COR-L47 (cell line): Measurements from ENCODE around the gene SLC12A7.
"Not testable (repeated sequence)": the region's sequence is repeated elsewhere in the genome, so short reads cannot be mapped to it uniquely, and the experiment has no call there.

ENCODE experiments used
- DNase-seq: peaks from one replicate; lab custom pipeline; 2025; lab: John Stamatoyannopoulos, UW

Gene SLC12A7

DNA sequence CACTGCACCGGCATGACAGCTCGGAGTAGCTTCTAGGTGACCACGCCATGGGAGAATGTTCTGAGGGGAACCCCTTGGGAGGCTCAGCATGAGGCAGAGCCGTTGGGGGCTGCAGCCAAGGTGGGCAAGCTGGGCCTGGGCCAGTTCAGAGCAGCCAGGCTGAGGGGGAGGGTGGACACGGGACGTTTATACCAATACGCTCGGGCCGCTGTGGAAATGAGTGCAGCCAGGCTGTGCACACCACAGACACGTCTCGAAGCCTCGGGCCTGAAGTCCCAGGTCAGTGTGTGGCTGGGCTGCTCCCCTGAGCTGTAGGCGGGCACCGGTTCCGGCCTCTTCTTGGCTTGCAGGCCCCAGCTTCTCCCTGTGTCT, 28.9 kb upstream of the SLC12A7 start:
- no peak for DNase-seq

DNA sequence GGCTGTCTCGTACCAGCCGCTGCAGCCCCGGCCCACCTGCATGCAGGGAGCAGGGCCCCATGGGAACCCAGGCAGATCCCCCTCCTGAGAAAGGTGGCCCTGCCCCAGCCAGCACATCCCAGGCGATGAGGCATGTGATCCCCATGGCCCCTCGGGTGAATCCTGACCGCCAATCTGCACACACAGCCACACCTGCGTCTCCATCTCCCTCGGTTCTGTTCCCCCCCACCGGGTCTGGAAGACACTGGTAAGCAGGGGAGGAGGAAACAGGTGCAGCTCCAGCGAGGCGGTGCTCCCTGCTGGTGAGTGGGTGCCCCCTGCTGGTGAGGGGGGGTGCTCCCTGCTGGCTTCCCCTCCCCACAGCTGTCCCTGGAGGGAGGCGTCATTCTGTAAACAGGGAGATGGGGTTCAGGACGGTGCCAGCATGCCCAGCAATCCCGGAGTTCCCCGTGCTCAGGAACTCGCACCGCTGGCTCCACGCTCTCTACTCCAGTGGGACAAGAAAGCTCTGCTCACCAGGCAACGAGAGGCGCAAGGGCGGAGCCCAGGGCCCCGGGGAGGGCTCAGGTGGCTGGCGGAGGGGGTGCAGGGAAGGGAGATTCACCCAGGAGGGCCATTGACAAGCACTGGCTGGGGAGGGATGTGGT, 28.4 kb upstream of the SLC12A7 start:
- DNase-seq, result peak; percentile 93

DNA sequence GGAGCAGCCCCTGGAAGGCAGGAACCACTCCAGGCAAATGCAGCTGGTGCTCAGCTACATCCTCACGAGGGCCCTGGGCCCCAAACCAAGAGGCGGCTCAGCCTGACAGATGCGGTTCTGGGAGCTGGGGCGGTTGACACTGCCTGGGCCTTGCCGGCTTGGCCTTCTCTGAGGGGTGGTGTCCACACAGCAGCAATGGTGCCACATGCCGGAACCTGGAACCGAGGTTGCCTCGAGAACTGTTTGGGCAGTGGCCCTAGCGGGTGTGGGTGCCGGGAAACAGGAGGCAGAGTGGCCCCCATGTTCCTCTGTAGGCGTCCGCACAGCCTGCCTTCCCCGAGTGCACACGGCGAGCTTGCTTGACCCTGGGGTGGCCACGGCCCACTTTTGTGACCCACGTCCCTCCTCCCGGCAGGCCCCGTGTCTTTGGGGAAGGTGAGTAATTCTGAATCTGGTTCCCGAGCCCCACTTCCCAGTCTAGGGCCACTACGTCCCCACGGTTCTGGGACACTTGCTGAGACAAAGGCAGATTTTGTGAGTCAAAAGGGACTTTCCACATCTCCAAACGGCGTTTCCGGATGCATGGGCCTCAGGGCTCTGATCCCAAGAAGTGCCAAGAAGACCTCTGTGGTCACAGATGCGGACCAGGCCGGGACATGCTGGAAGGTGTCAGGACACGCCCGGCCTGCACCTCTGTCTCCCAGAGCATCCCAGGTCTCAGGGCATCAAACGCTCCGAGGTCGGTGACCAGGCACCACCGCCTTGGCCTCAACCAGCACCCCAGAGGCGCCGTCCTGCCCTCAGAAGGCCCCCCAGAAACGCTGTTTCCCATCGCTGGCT, 27.7 kb upstream of the SLC12A7 start:
- DNase-seq, result no peak

DNA sequence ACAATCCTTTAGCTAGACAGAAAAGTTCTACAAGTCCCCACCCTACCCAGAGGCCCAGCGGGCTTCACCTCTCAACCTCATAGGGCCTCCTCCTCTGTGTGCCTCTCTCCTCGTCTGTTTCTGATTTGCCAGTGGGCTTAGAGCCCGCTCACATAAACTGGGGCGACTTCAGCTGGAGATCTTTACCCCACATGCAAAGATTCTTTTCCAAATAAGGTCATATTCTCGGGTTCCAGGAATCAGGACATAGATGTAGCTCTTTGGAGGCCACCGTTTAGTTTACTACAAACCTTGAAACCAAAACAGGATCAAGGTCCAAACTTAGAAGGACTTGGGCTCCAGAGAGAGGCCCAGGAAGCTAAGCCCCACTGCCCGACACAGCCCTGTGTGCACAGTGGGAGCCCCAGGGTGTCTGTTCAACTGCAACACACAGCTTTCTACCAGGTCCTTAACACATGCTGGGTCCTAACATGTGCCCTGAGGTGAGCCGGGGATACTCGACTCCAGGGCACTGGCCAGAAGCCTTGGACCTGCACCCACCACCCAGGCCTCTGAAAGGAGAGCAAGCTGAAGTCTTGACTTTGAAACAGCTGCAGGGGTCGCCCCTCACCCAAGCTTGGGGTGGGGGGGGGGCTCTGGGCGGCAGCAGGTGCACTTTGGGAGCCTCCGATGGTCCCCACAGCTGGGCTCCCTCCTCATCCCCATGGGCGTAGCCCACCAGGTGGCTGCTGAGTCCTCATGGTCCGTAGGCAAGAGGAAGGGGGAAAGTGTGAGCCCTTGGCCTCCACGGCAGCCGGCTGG, 26.8 kb upstream of the SLC12A7 start:
- DNase-seq, result no peak

DNA sequence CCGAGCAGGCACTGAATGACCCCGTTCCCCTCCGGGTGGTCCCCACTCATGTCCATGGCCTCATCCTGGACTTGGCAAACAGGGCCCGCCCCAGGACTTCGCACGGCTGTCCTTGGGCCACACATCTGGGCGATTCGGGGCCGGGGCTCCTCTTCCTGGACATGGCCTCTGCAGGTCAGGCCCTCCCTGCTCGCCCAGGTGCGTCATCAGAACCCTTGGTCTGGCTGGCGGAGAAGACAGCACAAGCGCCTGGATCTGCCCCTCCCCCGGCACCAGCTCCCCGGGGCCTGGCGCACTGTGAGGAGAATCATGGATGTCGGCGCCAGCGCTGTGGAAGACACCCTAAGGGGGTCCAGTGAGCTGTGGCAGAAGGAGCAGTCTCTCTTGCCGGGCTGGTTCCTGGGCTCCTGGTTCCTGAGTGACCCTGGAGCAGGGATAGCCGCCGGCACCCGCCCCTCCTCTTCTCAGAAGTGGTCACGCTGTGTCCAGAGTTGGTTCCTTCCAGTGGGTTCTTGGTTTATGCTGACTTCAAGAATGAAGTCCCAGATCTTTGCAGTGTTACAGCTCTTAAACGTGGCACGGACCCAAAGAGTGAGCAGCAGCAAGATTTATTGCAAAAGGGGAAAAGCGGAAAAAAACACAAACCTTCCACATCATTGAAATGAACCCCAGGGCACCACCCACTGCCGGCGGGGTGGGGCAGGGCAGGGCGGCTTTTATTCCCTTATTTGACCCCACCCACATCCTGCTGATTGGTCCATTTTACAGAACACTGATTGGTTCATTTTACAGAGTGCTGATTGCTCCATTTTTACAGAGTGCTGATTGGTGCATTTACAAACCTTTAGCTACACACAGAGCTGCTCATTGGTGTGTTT, 25.9 kb upstream of the SLC12A7 start:
- no peak for DNase-seq

DNA sequence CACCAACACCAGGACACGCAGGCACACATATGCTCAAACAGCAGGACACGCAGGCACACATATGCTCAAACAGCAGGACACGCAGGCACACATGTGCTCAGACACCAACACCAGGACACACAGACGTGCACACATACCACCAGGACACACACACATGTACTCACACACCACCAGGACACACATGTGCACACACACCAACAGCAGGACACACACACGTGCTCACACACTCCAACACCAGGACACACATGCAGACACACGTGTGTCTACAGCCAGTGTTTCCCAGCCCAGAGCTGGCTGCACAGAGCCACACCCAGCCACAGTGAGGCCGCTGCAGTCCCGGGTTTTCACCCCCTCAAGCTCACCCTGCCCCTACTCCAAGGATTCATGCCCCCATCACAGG, 25.0 kb upstream of the SLC12A7 start:
- no peak for DNase-seq

DNA sequence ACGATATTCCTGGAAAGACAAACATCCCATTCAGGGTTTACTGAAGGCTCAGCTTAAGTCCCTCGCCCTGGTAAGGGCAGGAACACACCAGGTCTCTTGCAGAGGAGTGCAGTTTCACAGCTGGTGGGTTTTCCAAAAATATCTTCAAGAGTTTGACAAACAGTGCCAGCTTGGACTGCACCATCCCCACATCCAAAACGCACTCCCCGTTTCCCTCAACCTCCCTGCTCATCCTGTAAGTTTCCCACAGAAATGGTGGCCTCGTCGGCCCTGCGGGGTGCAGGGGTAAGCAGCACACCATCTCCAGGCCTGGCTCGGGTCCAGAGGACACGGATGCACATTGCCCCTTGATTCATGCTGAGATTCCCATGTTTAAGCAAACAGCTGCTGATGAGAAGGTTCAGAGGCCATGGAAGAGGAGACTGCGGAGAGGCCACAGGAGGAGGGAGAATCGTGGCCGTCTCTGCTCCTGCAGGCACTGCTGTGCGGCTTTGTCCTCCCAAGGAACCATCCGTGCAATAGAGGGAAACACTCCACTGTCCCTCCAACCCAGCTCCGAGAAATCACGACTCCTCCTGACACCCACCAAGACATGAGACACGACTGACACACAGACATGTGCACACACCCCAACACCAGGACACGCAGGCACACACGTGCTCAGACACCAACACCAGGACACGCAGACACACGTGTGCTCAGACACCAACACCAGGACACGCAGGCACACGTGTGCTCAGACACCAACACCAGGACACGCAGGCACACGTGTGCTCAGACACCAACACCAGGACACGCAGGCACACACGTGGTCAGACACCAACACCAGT, 24.0 kb upstream of the SLC12A7 start:
- DNase-seq, result peak; percentile 74

DNA sequence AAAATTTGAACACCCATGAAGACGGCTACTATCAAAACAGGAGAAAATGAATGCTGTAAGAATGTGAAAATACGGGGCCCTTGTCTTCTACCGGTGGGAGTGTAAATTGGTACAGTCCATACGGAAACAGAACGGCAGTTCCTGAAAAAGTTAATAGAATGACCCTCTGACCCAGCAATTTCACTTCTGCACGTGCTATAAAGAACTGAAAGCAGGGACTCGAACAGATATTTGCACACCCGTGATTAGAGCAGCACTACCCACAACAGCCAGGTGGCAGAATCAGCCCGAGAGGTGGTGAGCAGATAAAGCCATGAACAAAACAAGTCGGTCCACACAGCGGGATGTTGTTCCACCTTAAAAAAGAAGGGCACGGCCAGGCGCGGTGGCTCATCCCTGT, 22.6 kb upstream of the SLC12A7 start:
- DNase-seq, result peak; percentile 30

DNA sequence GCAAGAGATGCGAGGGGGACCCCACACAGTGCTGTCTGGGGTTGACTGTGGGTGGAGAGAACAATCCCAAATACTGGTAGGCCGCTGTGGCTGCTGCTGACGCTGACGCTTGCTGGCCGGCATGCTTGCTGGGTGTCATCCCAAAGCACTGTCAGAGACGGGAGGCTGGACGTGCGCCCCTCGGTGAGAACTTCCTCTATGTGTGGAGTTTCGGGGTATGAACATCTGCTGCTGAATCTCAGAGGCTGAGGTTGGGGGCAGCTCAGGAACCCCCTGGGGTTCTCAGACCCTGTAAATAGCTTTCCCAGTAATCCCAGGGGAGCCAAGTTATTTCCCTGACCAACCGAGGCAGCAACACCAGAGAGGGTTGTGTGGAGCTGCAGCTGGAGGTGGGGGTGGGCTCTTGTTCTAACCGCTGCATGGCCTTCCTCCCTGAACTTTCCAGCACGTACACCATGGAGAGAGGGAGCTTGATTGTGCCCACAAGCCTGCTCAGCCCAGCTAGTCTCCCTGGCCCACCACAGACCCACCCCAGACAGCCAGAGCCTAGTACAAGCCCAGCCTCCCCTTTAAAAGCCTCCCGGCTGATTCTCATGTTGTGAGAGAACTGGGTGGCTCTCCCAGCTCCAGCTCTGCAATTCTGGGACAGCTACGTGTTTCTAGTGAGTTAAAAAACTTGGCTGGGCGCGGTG, 21.8 kb upstream of the SLC12A7 start:
- DNase-seq, result no peak

DNA sequence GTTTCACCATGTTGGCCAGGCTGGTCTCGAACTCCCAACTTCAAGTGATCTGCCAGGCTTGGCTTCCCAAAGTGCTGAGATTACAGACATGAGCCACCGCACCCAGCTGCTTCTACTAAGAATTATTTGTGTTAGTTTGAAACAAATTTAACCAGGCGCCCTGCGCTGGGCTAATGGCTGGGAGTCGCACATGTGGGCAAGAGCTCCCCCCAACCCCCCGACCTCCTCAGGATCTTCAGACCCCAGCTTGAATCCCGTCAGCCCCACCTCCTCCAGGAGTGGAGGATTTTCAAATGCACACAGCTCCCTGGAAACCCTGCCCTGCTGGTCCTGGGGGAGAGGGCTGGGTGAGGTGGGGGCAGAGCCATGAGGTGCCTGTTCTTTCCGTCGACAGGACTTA, 21.2 kb upstream of the SLC12A7 start:
- DNase-seq, result no peak

DNA sequence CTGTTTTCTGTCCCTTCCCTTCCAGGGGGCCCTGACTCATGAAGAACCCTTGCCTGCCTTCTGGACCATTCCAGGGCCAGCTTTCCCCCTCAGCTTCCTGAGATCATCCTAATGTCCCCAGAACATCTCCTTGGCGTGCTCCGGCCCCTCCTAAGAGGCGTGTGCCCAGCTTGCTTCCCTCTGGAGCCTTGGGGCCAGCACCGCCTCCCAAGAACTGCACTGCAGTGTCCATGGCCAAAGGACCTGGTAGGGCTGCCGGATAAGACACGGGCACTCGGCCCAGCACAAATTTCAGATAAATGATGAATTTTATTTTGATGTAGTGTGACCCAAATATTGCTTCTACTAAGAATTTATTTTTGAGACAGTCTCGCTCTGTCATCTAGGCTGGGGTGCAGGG, 20.7 kb upstream of the SLC12A7 start:
- DNase-seq, result no peak

DNA sequence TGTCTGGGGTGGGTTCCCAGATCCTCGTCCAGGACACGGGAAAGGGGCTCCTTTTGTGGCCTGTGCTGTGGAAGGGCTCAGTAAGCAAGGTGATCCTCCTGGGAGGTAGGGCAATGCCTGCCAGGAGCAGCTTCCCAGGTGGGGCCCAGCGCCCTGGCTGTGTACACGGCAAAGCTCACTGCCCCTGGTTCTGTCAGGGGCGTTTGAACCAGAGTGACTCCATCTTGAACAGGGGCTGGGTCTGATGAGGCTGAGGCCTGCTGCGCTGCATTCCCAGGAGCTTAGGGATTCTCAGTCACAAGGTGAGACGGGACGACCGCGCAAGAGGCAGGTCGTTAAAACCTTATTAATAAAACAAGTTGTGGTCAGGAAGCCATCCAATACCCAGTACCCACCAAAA, 19.9 kb upstream of the SLC12A7 start:
- no peak for DNase-seq

DNA sequence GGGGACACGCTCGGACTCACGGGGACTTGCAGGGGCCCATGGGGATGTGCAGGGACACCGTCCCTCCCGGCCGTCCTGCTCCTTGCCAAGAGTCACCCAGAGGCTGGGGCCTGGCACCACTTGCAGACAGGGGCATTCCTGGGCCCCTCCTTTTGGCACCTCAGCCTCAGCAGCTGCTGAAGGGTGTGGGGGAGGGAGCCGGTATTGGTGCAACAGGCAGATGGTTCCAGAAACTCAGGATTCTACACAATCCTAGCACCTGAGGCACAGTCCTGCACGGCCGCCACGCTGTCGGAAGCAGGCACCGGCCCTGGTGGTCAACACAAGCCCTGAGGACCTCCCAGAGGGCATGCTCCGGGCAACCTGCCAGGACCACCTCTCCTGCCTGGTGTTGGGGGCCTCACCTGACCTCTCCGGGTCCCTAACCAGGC, 19.3 kb upstream of the SLC12A7 start:
- no peak for DNase-seq

DNA sequence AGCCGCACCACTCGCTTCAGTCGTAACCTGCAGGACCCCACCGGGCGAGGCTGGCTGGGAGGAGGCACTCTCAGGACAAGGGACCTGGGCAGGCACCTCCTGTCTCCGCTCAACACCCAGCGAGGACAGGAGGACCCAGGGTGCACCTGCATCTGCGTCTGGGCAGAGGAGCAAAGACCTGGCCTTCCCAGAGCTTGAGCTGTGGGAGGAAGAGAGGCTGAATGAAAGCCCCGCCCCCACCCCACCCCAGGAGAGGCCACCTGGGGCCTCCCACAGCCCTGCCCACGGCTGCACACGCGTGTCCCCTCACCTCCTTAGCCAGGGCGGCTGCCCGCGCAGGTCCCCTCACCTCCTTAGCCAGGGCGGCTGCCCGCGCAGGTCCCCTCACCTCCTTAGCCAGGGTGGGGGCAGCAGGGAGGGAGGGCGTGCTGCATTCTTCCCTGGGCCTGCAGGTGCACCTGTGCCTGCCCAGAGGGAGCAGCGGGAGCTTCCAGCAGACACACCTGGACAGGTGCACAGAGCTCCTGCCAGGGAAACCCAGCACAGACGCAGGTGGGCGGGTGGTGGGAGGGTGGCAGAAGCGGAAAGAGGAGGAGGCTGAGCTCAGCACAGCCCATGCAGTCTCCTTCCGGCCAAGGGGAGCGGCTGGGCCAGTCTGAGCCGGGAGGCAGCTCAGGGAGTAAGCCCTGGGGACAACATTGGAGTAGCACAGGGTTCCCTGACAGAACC, 18.5 kb upstream of the SLC12A7 start:
- DNase-seq, result peak; percentile 91

DNA sequence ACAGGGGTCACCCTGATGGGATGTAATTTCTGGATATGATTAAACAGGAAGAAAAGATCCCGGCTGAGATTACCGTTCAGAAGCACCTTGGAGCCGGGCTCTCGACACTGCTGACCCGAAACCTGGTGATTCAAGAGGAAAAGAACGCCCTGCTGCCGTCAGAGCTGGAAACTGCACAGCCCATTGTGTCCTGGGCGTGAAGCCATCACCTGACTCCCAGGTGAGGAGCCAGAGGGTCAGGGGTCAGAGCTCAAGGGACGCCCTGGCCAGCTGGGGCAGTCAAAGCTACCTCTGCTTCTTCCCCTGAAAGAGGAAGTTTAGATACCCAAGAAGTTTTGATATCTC, 17.8 kb upstream of the SLC12A7 start:
- no peak for DNase-seq

DNA sequence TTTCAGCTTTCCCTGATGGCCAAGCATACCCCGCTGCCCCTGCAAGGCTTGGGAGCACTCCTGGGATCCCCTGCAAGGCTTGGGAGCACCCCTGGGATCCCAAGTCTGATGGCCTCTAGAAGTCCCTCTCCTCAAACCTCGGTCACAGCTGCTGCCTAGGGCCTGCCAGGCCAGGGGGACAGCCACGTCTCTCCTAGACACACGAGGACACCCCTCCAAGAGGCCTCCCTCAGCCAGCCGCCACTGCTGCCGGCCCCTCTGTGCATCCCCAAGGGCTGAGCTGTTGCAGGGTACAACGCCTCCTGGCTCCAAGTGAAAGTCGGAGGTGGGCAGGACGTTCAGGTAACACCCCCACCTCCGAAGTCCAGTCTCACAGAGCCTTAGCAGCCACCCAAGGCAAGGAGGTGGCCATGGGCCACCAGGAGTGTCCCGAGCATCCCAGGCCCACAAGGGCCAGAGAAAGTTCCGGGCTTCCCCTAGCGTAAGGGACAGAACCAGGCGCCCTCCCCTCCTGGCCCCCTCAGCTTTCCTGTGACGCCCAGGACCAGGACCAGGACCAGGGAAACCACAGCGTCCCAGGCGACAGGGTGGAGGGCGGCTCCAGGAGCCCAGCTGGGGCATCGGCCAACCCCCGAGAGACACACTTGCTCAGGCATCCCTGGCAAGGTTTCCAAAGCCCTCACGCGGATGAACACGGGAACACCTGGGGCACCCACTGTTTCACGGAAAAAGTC, 17.3 kb upstream of the SLC12A7 start:
- no peak for DNase-seq

DNA sequence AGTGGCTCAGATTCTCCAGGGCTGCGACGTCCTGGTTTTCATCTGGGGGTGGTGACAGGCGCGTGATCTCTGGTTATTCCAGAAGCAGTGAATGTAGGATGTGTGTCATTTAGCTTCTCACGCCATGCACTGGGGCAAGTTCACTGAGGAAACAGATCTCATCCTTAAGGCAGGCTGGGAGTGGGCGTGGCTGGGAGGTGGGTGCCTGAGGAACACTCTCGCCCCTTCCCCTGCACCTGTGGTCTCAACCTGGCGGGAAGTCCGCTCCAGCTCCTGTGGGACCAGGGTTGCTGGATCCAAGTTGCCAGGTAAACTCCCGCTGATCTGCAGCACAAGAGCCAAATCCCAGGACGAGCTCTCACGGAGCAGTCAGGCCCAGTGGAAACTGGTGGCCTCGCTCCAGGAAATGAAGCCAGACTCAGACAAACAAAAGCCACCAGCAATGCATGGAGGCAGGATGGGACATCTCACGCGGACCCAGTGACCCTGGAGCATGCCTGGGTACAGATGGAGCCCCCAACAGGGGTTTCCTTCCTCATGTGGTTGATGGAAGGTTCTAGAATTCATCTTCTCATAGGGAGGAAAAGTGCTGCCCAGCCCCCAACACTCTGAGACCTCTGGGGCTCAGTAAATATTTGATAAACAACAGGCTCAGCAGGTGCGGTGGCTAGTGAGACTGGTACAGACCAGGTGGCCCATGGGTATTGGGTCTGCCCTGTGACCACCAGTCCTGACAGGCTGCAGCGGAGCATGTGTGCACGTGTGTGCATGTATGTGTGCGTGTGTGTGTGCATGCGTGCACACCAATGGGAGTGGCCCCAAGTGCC, 16.3 kb upstream of the SLC12A7 start:
- peak; percentile 79 for DNase-seq

DNA sequence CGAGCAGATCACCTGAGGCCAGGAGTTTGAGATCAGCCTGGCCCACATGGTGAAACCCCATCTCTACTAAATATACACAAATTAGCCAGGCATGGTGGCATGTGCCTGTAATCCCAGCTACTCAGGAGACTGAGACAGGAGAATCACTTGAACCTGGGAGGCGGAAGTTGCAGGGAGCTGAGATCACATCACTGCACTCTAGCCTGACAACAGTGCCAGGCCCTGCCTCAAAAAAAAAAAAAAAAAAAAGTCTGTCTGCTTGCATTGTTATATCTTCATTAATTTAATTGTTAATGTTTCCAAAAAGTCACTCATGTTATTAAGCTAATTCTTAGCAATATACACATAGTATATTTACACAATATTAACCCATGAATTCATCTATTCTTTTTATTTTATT, 13.8 kb upstream of the SLC12A7 start:
- DNase-seq, result not testable (repeated sequence)
